SK-N-SH treated with all-trans-retinoic acid at 6 μM for 48 hours (cell line): ENCODE measurements around the gene CPNE2.

Experiments used
- ARNTL ChIP-seq: fragments of 450-650 bp; formaldehyde crosslinking; IDR thresholded peaks from 2 replicates; pipeline ENCODE4 v1.5.0; 2020; ENCODE audit warnings: low read depth, mild to moderate bottlenecking, moderate library complexity, borderline replicate concordance
- CREB5 ChIP-seq: fragments of 250-450 bp; sonication (Bioruptor Pico); IDR thresholded peaks from 2 replicates; pipeline ENCODE4 v1.5.1; 2020; ENCODE audit warnings: low read depth, mild to moderate bottlenecking, moderate library complexity
- CSRNP3 ChIP-seq: fragments of 250-450 bp; sonication (Bioruptor Pico); IDR thresholded peaks from 2 replicates; pipeline ENCODE4 v1.5.1; 2021; ENCODE audit warnings: mild to moderate bottlenecking, moderate library complexity
- OSR1 ChIP-seq: fragments of 250-450 bp; sonication (Bioruptor Pico); IDR thresholded peaks from 2 replicates; pipeline ENCODE4 v1.8.0; 2022; ENCODE audit warnings: moderate library complexity, mild to moderate bottlenecking, inconsistent platforms
- PATZ1 ChIP-seq: fragments of 250-450 bp; sonication (Bioruptor Pico); IDR thresholded peaks from 2 replicates; pipeline ENCODE4 v1.8.0; 2020; ENCODE audit warnings: mild to moderate bottlenecking, moderate library complexity, borderline replicate concordance
- PPARA ChIP-seq: fragments of 250-450 bp; sonication (Bioruptor Pico); IDR thresholded peaks from 2 replicates; pipeline ENCODE4 v1.5.0; 2020; ENCODE audit warnings: mild to moderate bottlenecking, borderline replicate concordance
- TOX ChIP-seq: fragments of 250-450 bp; sonication (Bioruptor Pico); IDR thresholded peaks from 2 replicates; pipeline ENCODE4 v1.8.0; 2021; ENCODE audit warnings: mild to moderate bottlenecking, moderate library complexity, borderline replicate concordance
- TSHZ2 ChIP-seq: fragments of 250-450 bp; sonication (Bioruptor Pico); IDR thresholded peaks from 2 replicates; pipeline ENCODE4 v1.5.0; 2020; ENCODE audit warnings: mild to moderate bottlenecking, moderate library complexity
- ZFP3 ChIP-seq: fragments of 250-450 bp; sonication (Bioruptor Pico); IDR thresholded peaks from 2 replicates; pipeline ENCODE4 v1.5.0; 2020; ENCODE audit warnings: mild to moderate bottlenecking, moderate library complexity
- ZFP30 ChIP-seq: fragments of 450-650 bp; formaldehyde crosslinking; IDR thresholded peaks from 2 replicates; pipeline ENCODE4 v1.5.0; 2022; ENCODE audit warnings: mild to moderate bottlenecking, moderate library complexity
- ZNF8 ChIP-seq: fragments of 450-650 bp; formaldehyde crosslinking; IDR thresholded peaks from 2 replicates; pipeline ENCODE4 v1.5.0; 2020; ENCODE audit warnings: mild to moderate bottlenecking, moderate library complexity

- TF ChIP-seq ARNTL (CRISPR knock-in tag) (no peak), TSHZ2 (CRISPR knock-in tag) (no peak), ZFP30 (CRISPR knock-in tag) (no peak), CSRNP3 (CRISPR knock-in tag) (no peak), OSR1 (CRISPR knock-in tag) (no peak), ZNF8 (CRISPR knock-in tag) (no peak), PATZ1 (CRISPR knock-in tag) (no peak), ZFP3 (CRISPR knock-in tag) (no peak), TOX (CRISPR knock-in tag) (no peak), CREB5 (CRISPR knock-in tag) (no peak), PPARA (CRISPR knock-in tag) (no peak)
Measured at GRCh38 chr16:57192146-57192545, 99.8 kb downstream of the CPNE2 start.
